HG03025 (cell line): ENCODE data around the gene MMP25.

Experiments used
- ATAC-seq: cut with Tn5 transposase; IDR thresholded peaks from one replicate; pipeline ENCODE4 v1.9.1; 2021; ENCODE audit warnings: mild to moderate bottlenecking, moderate library complexity; ENCODE audit not compliant: unreplicated experiment, low FRiP score

The MMP25 gene

DNA sequence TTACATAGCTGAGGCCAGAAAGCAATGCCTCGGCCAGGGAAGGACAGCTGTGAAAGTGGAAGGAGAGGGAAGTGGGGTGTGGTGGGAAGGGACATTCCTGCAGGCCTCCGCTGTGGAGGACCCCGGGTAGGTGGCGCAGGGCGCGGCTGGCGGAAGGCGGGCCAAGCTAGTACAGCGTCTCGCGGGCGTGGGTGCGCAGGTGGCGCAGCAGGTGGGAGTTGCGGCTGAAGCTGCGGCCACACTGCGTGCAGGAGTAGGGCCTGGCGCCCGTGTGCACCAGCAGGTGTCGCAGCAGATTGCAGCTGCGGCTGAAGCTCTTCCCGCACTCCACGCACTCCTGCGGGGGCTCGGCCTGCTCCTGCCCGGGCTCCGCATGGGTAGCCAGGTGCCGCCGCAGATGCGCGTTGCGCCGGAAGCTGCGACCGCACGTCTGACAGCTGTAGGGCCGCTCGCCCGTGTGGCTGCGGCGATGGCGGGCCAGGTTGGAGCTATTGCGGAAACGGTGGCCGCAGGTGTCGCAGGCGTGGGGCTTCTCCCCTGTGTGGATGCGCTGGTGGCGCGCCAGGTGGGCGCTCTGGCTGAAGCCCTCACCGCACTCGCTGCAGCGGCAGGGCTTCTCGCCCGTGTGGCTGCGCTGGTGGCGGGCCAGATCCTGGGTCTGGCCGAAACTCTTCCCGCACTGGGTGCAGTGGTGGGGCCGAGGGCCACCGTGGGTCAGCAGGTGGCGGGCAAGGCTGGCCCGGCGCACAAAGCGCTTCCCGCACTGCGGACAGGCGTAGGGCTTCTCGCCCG, 42.8 kb downstream of the MMP25 start:
- no peak for ATAC-seq

DNA sequence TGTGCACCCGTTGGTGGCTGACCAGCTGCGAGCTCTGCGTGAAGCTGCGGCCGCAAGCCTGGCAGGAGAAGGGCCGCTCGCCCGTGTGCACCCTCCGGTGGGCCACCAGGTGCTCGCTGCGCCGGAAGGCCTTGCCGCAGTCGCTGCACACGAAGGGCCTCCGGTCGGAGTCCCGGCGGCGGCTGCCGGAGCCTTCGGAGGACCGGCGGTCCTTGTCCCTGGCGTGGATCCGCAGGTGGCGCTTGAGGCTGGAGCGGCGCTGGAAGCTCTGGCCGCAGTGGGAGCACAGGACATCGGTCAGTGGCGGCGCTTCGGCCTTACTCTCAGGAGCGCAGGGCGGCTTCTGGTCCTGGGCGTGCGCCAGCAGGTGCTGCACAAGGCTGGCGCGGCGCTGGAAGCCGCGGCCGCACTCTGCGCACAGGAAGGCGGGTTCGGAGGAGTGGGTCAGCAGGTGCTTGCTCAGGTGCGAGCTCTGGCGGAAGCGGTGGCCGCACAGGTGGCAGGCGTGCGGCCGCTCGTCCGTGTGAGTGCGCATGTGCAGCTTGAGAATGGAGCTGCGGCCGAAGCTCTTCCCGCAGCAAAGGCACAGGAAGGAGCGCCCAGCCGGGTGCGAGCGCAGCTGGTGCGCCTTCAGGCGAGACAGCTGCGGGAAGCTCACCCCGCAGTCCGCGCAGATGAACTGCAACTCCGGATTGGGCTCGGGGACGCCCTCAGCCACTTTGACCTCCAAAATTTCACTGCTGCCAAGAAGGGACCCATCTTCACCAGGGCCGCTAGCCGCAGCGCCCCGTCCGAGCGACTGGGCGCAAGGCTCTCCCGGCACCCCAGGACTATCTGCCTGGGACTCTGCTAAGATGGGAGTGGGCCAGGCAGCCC, 43.6 kb downstream of the MMP25 start:
- ATAC-seq, result no peak

DNA sequence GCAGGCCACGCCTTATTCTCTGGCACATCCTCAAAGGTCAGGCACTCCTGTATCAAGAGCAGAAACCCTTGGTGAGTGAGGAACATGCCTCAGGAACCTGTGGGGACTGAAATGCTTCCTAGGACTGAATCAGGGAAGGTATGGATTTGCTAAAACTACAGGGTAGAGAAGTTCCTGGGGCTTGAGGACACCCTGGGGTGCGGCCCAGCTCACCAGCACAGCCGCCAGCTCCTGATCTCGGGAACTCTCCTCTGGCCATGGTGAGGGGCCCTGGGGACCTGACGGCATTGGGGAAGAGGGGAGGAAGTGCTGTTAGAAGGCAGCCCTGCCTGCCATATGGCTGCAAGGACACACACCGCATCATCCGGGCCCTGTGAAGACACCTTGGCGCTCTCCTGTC, 45.2 kb downstream of the MMP25 start:
- no peak for ATAC-seq

DNA sequence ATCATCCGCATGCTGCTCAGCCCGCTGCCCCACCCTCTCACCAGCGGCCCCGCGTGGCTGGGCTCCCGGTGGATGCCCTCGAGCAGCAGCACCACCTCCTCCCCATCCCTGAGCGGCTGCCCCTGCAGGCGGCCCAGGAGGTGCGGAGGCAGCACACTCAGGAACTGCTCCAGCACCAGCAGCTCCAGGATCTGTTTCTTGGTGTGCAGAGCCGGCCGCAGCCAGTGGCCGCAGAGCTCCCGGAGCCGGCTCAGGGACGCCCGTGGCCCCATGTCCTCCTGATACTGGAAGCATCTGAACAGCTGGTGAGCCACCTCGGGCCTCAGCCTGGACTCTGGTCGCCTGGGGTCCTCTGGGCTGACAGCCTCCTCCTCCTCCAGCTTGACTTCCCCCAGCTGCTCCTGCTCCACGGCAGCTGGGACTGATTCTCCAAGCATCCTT, 46.2 kb downstream of the MMP25 start:
- no peak for ATAC-seq

DNA sequence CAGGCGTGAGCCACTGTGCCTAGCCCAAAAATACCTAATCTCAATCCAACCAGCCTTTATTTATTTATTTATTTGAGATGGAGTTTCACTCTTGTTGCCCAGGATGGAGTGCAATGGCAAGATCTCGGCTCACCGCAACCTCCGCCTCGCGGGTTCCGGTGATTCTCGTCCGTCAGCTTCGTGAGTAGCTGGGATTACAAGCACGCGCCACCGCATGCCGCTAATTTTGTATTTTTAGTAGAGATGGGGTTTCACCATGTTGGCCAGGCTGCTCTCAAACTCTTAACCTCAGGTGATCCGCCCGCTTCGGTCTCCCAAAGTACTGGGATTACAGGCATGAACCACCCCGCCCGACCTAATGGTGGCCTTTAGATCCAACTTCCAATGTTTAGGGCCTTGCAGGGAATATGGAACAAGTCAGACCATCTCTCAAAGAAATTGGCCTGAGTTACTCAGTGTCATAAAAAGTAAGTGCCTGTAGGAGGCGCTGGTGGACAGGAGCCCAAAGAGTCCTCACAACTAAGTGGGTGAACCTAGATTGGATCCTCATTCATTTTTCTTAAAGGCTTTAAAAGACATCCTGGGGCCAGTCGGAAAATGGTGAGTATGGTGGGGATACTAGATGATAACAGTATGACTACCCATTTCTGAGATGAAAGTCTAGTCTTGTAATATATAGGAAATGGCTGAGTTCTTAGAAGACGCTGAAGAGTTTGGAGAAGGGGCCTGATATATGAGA, 48.1 kb downstream of the MMP25 start:
- no peak for ATAC-seq

DNA sequence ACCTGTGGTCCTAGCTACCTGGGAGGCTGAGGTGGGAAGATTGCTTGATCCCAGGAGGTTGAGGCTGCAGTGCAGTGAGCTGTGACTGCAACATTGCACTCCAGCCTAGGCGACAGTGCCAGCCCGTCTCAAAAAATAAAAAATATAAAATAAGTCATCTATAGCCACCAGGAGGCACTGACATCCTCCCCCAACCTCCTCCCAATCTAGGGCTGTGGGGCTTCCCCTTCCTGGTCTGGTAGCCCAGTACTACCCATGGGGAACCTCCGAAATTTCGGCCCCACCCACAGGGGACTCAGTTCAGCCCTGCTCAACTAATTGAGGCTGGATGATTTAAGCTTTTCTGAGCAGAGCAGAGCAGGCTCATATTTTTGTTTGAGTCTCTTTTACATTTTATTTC, 49.5 kb downstream of the MMP25 start:
- ATAC-seq, result no peak

DNA sequence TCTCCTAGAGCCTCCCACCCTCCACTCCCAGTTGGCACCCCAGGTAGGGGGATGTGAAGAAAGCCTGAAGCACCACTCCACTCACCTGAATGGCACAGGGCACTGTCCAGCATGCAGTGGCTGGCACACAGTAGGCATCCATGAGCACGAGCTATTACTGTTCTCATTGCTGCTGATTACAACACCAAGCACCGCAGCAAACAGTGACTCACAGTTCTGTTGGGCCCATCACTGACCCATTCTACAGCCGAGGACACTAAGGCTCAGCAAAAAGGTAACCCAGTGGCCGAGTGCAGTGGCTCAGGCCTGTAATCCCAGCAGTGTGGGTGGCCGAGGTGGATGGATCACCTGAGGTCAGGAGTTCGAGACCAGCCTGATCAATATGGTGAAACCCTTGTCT, 50.0 kb downstream of the MMP25 start:
- no peak for ATAC-seq

DNA sequence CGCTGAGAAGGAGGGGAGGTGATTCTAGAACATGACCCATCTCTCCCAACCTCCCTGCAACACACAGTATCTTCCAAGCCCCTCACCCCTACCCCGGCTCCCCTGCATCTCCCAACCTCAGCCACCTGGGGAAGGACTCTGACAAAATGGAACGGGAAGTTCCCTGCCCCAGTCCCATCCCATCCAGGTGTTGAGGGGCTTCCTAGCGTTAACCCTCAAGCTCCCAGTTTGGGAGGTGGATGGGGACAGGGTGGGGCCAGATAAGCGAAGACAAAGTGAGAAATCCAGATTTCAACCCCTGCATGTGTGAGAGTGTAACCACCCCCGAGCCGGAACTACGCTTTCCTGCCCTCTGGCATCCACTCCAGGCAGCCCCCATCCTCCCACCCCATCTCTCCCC, 50.9 kb downstream of the MMP25 start:
- no peak for ATAC-seq

DNA sequence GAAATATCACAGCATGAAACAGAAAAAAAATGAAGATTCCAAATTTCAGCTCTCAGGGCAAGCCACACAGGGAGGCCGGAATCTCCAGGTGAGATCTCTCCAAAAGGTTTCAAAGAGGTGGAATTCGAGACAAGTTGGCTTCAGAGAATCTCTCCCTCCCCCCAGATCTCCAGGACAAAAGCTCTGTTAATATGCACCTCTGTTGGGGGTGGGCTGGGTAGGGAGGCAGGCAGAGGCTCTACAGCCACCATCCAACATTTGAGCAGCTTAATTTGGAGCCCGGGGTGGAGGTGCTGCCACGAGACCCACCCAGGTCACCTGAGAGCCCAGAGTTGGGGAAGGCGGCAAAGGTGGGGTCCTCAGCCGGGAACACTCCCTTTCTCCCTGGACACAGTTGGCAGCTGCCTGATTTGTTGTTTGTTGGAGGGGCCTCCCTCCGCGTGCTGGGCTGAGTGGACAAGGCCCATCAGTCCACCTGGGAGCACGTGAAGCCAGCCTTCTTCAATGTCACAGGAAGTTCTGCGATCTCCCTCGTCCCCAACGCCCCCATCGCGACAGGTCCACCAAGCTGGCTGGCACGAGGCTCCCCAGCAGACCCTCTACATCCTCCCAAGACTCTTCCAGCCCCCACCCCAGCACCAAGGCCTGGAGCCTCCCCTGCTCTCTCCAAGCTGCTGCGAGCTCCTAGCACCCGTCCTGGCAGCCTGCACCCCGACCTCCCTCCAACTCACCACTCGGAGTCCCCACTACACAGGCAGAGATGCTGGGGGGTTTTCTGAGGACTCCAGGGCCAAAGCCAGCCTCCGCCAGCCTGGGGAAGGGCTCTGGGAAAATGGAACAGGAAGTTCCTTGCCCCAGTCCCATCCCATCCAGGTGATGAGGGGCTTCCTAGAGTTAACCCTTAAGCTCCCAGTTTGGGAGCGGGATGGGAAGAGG, 52.4 kb downstream of the MMP25 start, which contains the start of gene ZSCAN10:
ZSCAN10 (minus strand) TSS at position 836 of the 936 bp plus-strand sequence. CDS start 6,357 bp downstream, outside the sequence.
- no peak for ATAC-seq

DNA sequence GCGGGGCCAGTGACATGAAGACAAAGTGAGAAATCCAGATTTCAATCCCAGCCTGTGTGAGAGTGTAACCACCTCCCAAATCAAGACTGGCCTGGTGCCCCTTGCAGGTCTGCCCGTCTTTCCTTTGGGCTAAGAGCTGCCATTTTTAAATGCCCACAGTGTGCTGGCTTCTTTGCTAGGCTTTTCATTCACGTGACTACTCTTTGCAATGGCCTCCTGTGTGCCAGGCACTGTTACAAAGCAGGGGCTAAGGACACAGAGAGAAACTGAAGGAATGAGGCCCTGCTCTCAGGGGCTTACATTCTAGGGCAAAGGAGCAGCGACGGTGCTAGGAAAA, 53.0 kb downstream of the MMP25 start:
- ATAC-seq, result no peak

DNA sequence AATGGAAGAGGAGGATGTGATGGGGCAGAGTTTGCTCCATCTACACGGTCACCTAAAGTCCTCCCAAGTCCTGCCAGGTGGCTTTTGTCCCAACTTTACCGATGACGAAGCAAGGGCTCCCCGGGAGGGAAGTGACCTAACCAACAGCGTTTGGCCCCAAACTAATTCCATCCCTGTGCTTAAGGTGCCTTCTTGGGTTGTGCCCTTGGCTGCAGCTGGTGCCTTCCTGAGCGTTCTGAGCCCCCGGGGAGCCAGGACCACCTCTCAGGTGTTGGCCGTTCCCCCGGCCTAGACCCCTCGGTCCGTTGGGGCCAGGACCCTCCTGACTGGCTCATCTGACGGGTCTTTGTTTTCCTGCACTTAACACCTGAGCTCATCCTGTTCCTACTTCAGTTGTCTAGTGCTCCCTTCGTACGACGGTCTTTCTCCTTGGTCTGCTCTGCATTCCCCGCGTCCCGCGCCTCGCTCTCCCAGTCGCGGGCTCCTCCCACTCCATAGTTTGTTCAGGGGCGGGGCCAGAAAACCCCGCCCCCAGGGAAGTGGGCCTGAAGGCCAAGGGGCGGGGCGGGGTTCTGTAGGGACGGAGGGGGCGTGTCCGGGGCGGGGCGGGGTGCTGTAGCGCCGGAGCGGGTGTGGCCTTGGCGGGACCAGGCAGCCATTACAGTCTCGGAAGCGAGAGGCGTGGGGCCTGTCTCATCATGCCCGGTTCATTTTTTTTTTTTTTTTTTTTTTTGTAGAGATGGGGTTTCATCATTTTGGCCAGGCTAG, 53.6 kb downstream of the MMP25 start:
- peak; percentile 48 for ATAC-seq

DNA sequence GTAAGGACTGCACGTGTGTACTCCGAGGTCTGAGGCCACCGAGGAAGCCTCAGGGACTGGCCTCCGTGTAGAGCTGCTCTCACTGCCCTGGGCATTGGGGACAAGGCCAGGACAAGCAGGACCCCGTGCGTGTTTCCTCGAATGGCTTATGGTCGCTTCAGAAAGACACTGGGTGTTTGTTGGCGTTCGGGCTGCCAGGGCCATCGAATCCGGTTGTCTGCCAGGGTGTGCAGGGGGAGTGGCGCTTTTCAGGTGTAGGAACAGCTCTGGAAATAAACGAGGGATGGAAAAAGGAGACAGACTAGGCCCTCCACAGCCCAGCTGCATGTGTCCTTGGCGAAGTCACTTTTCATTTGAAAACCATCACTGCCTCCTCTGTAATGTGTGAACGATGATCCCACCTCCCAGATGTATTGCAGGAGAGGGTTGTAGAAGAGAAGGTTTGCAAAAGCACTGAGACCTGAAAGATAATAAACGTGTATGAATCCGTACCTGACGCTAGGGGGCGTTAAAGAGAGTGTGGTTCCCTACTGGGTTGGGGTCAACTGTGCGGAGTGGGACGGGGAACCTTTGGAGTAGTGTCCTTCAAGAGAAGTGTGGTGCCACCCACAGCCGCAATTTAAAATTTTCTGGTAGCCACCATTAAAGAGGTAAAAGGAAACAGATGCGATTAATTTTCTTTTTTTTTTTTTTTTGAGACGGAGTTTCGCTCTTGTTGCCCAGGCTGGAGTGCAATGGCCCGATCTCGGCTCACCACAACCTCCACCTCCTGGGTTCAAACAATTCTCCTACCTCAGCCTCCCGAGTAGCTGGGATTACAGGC, 54.9 kb downstream of the MMP25 start:
- no peak for ATAC-seq

DNA sequence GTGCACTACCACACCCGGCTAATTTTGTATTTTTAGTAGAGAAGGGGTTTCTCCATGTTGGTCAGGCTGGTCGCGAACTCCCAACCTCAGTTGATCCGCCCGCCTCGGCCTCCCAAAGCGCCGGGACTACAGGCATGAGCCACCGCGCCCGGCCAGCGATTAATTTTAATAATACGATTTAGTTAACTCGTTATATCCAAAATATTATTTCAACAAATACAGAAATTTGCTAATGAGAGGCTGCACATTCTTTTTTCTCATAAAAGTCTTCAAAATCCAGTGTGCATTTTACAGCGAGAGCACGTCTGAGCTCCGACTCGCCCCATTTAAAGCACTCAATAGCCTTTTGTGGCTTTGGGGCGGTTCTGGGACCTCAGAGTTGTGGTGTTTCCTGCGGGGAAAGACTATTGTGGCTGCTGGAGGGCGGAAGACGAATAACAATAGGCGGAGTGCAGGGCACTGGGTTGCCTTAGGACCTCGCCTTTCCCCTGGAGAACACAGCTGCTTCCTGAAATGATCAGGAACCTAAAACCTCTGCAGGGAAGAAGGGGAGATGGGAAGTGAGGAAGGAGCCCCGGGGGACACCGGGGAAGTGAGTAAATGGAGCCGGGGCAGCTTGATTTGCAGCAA, 55.6 kb downstream of the MMP25 start:
- ATAC-seq, result no peak

DNA sequence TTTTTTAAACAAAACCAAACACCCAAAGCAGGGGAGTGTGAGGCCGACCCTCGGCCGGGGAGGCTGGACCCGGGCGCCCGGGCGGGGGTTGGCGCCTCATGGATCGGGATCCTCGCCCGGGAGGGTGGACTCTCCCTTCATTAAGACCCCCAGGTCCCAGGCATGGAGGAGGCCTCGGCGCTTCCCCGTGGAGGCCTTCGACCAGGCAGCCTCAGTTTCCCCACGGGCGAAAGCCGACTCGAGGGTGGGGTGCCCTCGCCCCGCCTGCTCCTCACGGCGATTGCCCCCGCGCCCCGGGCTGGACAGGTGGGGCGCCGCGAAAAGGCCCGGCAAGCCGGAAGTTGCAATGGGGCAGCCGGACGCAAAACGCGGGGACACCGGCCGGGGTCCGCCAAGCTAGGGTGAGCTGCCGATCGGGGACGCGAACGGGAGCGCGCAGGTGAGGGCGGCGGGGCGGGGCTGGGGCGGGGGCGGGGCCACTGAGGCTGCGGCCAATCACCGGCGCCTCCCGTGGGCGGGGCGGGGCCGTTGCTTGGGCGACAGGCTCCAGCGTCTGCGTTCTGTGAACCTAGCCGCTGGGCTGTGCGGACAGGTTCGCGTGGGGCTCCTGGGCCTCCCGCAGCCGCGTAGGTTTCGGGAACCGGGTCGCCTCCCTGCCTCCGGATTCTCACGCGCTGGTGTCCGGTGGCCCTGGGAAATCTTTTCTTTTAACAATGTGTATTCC, 60.0 kb downstream of the MMP25 start:
- peak; percentile 78 for ATAC-seq
